GF-D8 (cell line): Measurements from ENCODE around the gene TMEM250.
"Not testable (repeated sequence)": the region's sequence is repeated elsewhere in the genome, so short reads cannot be mapped to it uniquely, and the experiment has no call there.

Experiments
- DNase-seq: peaks from one replicate; lab custom pipeline; 2025; lab: John Stamatoyannopoulos, UW

Gene TMEM250

GRCh38 chr9:136118320-136119060 lies at the start of gene TMEM250:
Gene TMEM250 (minus strand): TSS chr9:136118875. CDS start chr9:136116900, 1,975 bp downstream.
- peak; percentile 86 for DNase-seq

- no peak for DNase-seq
Observed at GRCh38 chr9:136163248-136163850, 44.7 kb upstream of the TMEM250 start.

GRCh38 chr9:136160995-136161610 lies 42.4 kb upstream of the TMEM250 start:
- no peak for DNase-seq

GRCh38 chr9:136160381-136160841 lies 41.7 kb upstream of the TMEM250 start:
- no peak for DNase-seq

GRCh38 chr9:136159851-136160250 lies 41.2 kb upstream of the TMEM250 start:
- DNase-seq, result no peak

- no peak for DNase-seq
Observed at GRCh38 chr9:136157477-136158265, 39.0 kb upstream of the TMEM250 start.

- no peak for DNase-seq
Observed at GRCh38 chr9:136156209-136157120, 37.8 kb upstream of the TMEM250 start.

- DNase-seq, result no peak
Observed at GRCh38 chr9:136155576-136155975, 36.9 kb upstream of the TMEM250 start.

GRCh38 chr9:136154943-136155342 lies 36.3 kb upstream of the TMEM250 start:
- DNase-seq, result no peak

GRCh38 chr9:136153381-136154065 lies 34.8 kb upstream of the TMEM250 start:
- no peak for DNase-seq

GRCh38 chr9:136152931-136153330 lies 34.3 kb upstream of the TMEM250 start:
- no peak for DNase-seq

GRCh38 chr9:136152543-136152866 lies 33.8 kb upstream of the TMEM250 start:
- DNase-seq, result no peak

GRCh38 chr9:136151848-136152542 lies 33.3 kb upstream of the TMEM250 start:
- no peak for DNase-seq

GRCh38 chr9:136151214-136151804 lies 32.6 kb upstream of the TMEM250 start:
- no peak for DNase-seq

GRCh38 chr9:136150664-136151213 lies 32.1 kb upstream of the TMEM250 start:
- DNase-seq, result not testable (repeated sequence)

- no peak for DNase-seq
Observed at GRCh38 chr9:136149853-136150252, 31.2 kb upstream of the TMEM250 start.

GRCh38 chr9:136149337-136149736 lies 30.7 kb upstream of the TMEM250 start:
- no peak for DNase-seq

- no peak for DNase-seq
Observed at GRCh38 chr9:136148766-136149165, 30.1 kb upstream of the TMEM250 start.
